ENCODE results near the gene TMPRSS6. TPM values are rescaled to one million over a fixed set of nuclear protein-coding genes. Genes with fewer than 3 reads are reported as not detected.

Gene TMPRSS6
- total and polyA plus RNA-seq, 2 of the 8 experiments (the other 6 are each of a cell fraction or from before 2014, with no cell fraction given): 0.02 TPM; not detected in 1

DNA sequence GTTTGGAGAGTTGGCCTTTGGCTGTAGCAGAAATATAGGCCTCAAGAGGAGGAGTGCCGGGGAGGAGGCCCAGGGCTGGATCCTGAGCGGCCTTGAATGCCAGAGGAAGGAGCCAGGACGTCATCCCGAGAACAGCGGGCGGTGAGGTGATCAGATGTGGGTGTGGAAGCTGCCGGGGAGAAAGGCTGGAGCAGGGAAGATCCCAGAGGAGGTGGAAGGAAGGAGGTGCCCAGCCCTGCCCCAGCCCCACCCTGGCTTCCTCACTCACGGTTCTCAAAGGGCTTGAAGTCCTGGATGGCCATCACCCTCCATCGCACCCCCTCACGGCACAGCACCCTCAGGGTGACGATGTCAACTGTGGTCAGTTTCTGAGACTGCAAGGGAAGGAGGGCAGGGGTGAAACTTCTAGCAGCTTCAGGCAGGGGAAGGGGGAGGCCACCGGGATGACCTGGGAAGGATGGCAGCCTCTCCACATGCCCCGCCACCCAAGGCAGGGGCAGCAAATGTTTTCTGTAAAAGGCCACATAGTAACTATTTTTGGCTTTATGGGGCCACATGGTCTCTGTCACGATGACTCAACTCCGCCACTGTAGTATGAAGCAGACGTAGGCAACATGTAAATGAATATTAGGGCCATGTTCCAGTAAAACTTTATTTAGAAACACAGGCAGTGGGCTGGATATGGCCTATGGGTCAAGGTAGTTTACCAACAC, 29.5 kb upstream of the TMPRSS6 start (continued):
- TF ChIP-seq NRF1 (IDR thresholded peaks at IDR 0.05; ENCODE audit: low read depth, low read length) (no peak), CREB1 (IDR thresholded peaks at IDR 0.05) (no peak), RFX5 (IDR thresholded peaks at IDR 0.05; ENCODE audit: borderline replicate concordance, low read depth, low read length) (no peak), POU5F1 (IDR thresholded peaks at IDR 0.05; ENCODE audit: low read depth, low read length) (no peak), CHD1 (IDR thresholded peaks at IDR 0.05; ENCODE audit: low read depth, low read length) (no peak), SIX5 (IDR thresholded peaks at IDR 0.05; ENCODE audit: low read depth, low read length) (no peak), POLR2A (IDR thresholded peaks at IDR 0.05; ENCODE audit: control extremely low read depth in 1 of 2, low read depth in 2 of 2, low read length in 2 of 2) (no peak), ZNF274 (IDR thresholded peaks at IDR 0.05; ENCODE audit: borderline replicate concordance, extremely low read depth, low read length) (no peak), KDM5A (IDR thresholded peaks at IDR 0.05; ENCODE audit: low read length) (no peak), CTBP2 (IDR thresholded peaks at IDR 0.05; ENCODE audit: borderline replicate concordance, insufficient read depth, insufficient read length, low read length) (no peak)
